Stimulated activated CD4-positive, alpha-beta T cell treated with anti-CD3 and anti-CD28 coated beads, Interleukin-15, amount 100 ng/mL, for 24 hours (primary cell): ENCODE measurements around the gene SP140.
"Not testable (repeated sequence)": the region's sequence is repeated elsewhere in the genome, so short reads cannot be mapped to it uniquely, and the experiment has no call there.

Experiments used
- DNase-seq: peaks from one replicate; pipeline ENCODE4 v3.0.0-alpha.2; 2020

Gene SP140

GRCh38 chr2:230327418-230328154 lies 102.0 kb downstream of the SP140 start:
- peak; percentile 36 for DNase-seq

- DNase-seq = no peak
Measured at GRCh38 chr2:230328155-230328458, 102.6 kb downstream of the SP140 start.

GRCh38 chr2:230329946-230330605 lies 104.5 kb downstream of the SP140 start:
- DNase-seq = no peak

- no peak for DNase-seq
Measured at GRCh38 chr2:230330725-230331124, 105.2 kb downstream of the SP140 start.

- DNase-seq = no peak
Measured at GRCh38 chr2:230335461-230335863, 109.9 kb downstream of the SP140 start.

- no peak for DNase-seq
Measured at GRCh38 chr2:230335864-230336506, 110.4 kb downstream of the SP140 start.

GRCh38 chr2:230341936-230342528 lies 116.5 kb downstream of the SP140 start:
- DNase-seq = not testable (repeated sequence)

GRCh38 chr2:230343041-230343624 lies 117.6 kb downstream of the SP140 start:
- not testable (repeated sequence) for DNase-seq

- DNase-seq = no peak
Measured at GRCh38 chr2:230343747-230344146, 118.2 kb downstream of the SP140 start.

- no peak for DNase-seq
Measured at GRCh38 chr2:230346465-230346864, 120.9 kb downstream of the SP140 start.

GRCh38 chr2:230346921-230347533 lies 121.5 kb downstream of the SP140 start:
- peak; percentile 27 for DNase-seq

- DNase-seq = peak; percentile 56
Measured at GRCh38 chr2:230347659-230348305, 122.2 kb downstream of the SP140 start.

GRCh38 chr2:230348787-230349186 lies 123.3 kb downstream of the SP140 start:
- no peak for DNase-seq

- no peak for DNase-seq
Measured at GRCh38 chr2:230356084-230356483, 130.5 kb downstream of the SP140 start.

- no peak for DNase-seq
Measured at GRCh38 chr2:230358305-230358704, 132.8 kb downstream of the SP140 start.

GRCh38 chr2:230360028-230360427 lies 134.5 kb downstream of the SP140 start:
- DNase-seq = no peak

- DNase-seq = no peak
Measured at GRCh38 chr2:230362030-230362691, 136.6 kb downstream of the SP140 start.
